ENCODE data around the gene BPIFB3.

- no peak for TF ChIP-seq POLR2A (IDR thresholded peaks at IDR 0.05; ENCODE audit: low read length)
- no peak for TF ChIP-seq GATA1 (IDR thresholded peaks at IDR 0.05; ENCODE audit: low read depth, low read length)
Measured at GRCh38 chr20:33092361-33092760, 38.7 kb downstream of the BPIFB3 start.
